ENCODE data around the gene RBM8A.

RBM8A gene

GRCh38 chr1:145927063-145927886 lies at the start of gene RBM8A:
Gene RBM8A, minus strand, starts transcription at chr1:145927484. Its CDS starts 58 bp downstream, at chr1:145927426.
- peak; percentile 98 to 99 for DNase-seq

GRCh38 chr1:145977016-145977415 lies 49.7 kb upstream of the RBM8A start:
- no peak for DNase-seq

- no peak for DNase-seq
These were observed 47.9 kb upstream of the RBM8A start for GRCh38 chr1:145975216-145975615.

GRCh38 chr1:145974721-145975120 lies 47.4 kb upstream of the RBM8A start:
- DNase-seq, result no peak

GRCh38 chr1:145972580-145972979 lies 45.3 kb upstream of the RBM8A start:
- no peak for DNase-seq

GRCh38 chr1:145967288-145967687 lies 40.0 kb upstream of the RBM8A start:
- no peak for DNase-seq

- no peak for DNase-seq
These were observed 37.9 kb upstream of the RBM8A start for GRCh38 chr1:145965119-145965744.

- peak; percentile 93 to 94 for DNase-seq
These were observed 37.2 kb upstream of the RBM8A start, which contains the start of the genes ANKRD34A and POLR3GL for GRCh38 chr1:145964328-145965118. Gene ANKRD34A, minus strand, starts transcription at chr1:145964575. Its CDS starts 2,816 bp downstream, at chr1:145961759. Gene POLR3GL, plus strand, starts transcription at chr1:145964690. Its CDS starts 10,176 bp downstream, at chr1:145974866.

- DNase-seq, result no peak
These were observed 36.2 kb upstream of the RBM8A start for GRCh38 chr1:145963265-145964019.

- DNase-seq, result peak in 1 of 2 donors; percentile 54
These were observed 35.1 kb upstream of the RBM8A start for GRCh38 chr1:145962157-145963102.

- peak; percentile 36 for DNase-seq
These were observed 34.3 kb upstream of the RBM8A start for GRCh38 chr1:145961425-145962156.

- DNase-seq, result no peak
These were observed 33.8 kb upstream of the RBM8A start for GRCh38 chr1:145961109-145961424.

GRCh38 chr1:145960468-145961108 lies 33.3 kb upstream of the RBM8A start:
- peak; percentile 43 to 51 for DNase-seq

- no peak for DNase-seq
These were observed 32.7 kb upstream of the RBM8A start for GRCh38 chr1:145959957-145960467.

GRCh38 chr1:145959333-145959732 lies 32.0 kb upstream of the RBM8A start:
- no peak for DNase-seq

GRCh38 chr1:145958734-145959133 lies 31.4 kb upstream of the RBM8A start:
- no peak for DNase-seq

GRCh38 chr1:145957443-145958319 lies 30.4 kb upstream of the RBM8A start, which contains the start of gene LIX1L:
Gene LIX1L, minus strand, starts transcription at chr1:145958017. Its CDS starts 90 bp downstream, at chr1:145957927.
- peak; percentile 94 to 95 for DNase-seq

GRCh38 chr1:145956781-145957442 lies 29.6 kb upstream of the RBM8A start:
- peak in 1 of 2 donors; percentile 41 for DNase-seq

All from CD4-positive, alpha-beta T cell treated with Interleukin-4 for 1 hour (primary cell).